Activated T-cell treated with anti-CD3 and anti-CD28 coated beads, Interleukin-2, amount 50 U/mL, for 72 hours (primary cell): ENCODE measurements around the gene SUPT20H. TPM values are rescaled to one million over a fixed set of nuclear protein-coding genes. Genes with fewer than 3 reads are reported as not detected.
"Not testable (repeated sequence)": the region's sequence is repeated elsewhere in the genome, so short reads cannot be mapped to it uniquely, and the experiment has no call there.

Experiments
- ATAC-seq, 2 donors: fragments of 150-1000 bp; cut with Tn5 transposase; replicated peaks in 1 of 2; 2 replicates each; pipeline ENCODE4 v1.10.0; 2021; ENCODE audit warnings: moderate library complexity in 2 of 2, mild to moderate bottlenecking in 1 of 2
- DNase-seq, 2 donors: peaks; one replicate each; pipeline ENCODE4 v3.0.0; 2021 to 2022; ENCODE audit warnings: mixed read lengths in 1 of 2
- H3K27ac Mint-ChIP-seq: one replicate; pipeline ENCODE4 v1.8.0; 2022; ENCODE audit warnings: mild to moderate bottlenecking, moderate library complexity, mixed read lengths
- H3K27me3 Mint-ChIP-seq: one replicate; pipeline ENCODE4 v1.8.0; 2022; ENCODE audit warnings: low read depth, mixed read lengths
- H3K36me3 Mint-ChIP-seq, 2 donors: one replicate each; pipeline ENCODE4 v1.8.0; 2022; ENCODE audit warnings: mixed read lengths in 2 of 2, mild to moderate bottlenecking in 1 of 2; ENCODE audit not compliant: insufficient read depth in 2 of 2
- H3K4me1 Mint-ChIP-seq: one replicate; pipeline ENCODE4 v1.8.0; 2022; ENCODE audit warnings: low read depth, mixed read lengths
- H3K4me3 Mint-ChIP-seq, 2 donors: one replicate each; pipeline ENCODE4 v1.8.0; 2022; ENCODE audit warnings: mild to moderate bottlenecking in 2 of 2, mixed read lengths in 2 of 2, moderate library complexity in 2 of 2
- H3K9me3 Mint-ChIP-seq, 2 donors: one replicate each; pipeline ENCODE4 v1.8.0; 2022; ENCODE audit warnings: mixed read lengths in 2 of 2
- total RNA-seq, 2 donors: library from RNA; stranded (reverse); gene quantifications; one replicate each; pipeline ENCODE4 v1.2.3, GENCODE V29; 2022

The SUPT20H gene
- total RNA-seq, 2 donors from 2014 or later: 76.6 to 89.6 TPM

GRCh38 chr13:37059848-37060192, 332 bp upstream of the SUPT20H start:
- peaks cover 18% of the 10 kb centered on the region for H3K4me1 Mint-ChIP-seq
- H3K27ac Mint-ChIP-seq: peak overlapping the region; percentile 99
- no peak for DNase-seq
- ATAC-seq: no peak
- H3K27me3 Mint-ChIP-seq: no peaks in the 10 kb centered on the region
- H3K4me3 Mint-ChIP-seq: peak overlapping the region; percentile 95 to 99
- no peaks in the 10 kb centered on the region for H3K9me3 Mint-ChIP-seq
- peaks cover 8 to 9% of the 10 kb centered on the region in 2 donors for H3K36me3 Mint-ChIP-seq

GRCh38 chr13:37056228-37056627, 3.3 kb downstream of the SUPT20H start:
- not testable (repeated sequence) for DNase-seq, H3K4me3 Mint-ChIP-seq
- peaks cover 30% of the 10 kb centered on the region for H3K4me1 Mint-ChIP-seq

DNA sequence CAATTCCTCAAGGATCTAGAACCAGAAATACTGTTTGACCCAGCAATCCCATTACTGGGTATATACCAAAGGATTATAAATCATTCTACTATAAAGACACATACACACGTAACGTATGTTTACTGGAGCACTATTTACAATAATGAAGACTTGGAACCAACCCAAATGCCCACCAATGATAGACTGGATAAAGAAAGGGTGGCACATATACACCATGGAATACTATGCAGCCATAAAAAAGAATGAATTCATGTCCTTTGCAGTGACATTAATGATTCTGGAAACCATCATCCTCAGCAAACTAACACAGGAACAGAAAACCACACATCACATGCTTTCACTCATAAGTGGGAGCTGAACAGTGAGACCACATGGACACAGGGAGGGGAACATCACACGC, 6.4 kb downstream of the SUPT20H start:
- not testable (repeated sequence) for H3K27ac Mint-ChIP-seq, H3K9me3 Mint-ChIP-seq, ATAC-seq, DNase-seq, H3K27me3 Mint-ChIP-seq, H3K4me3 Mint-ChIP-seq
- Mint-ChIP-seq H3K4me1 (peaks cover 25% of the 10 kb centered on the region), H3K36me3 (peaks cover 10 to 32% of the 10 kb centered on the region in 2 donors)

More at GRCh38 chr13:37056228-37056627, 3.3 kb downstream of the SUPT20H start:
- not testable (repeated sequence) for H3K27ac Mint-ChIP-seq, H3K9me3 Mint-ChIP-seq, ATAC-seq, H3K27me3 Mint-ChIP-seq
- peaks cover 12 to 28% of the 10 kb centered on the region in 2 donors for H3K36me3 Mint-ChIP-seq

DNA sequence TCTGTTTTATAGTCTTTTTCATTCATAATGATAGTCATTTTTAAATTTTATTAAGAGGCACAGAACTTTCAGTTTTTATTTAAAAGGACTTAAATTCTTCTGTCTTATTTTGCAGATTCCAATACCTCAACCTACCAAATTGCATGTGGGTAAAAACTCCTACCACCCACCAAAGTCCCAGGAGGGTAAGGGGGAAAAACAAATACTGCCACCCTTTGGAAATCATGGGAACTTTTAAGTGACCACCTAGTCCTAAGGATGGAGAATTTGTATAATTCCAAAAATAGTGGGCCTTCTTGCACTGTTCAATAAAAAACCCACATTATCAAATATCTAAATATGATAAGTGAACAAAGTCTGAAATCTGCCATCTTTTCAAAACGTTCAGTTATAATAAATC, 9.7 kb downstream of the SUPT20H start:
- Mint-ChIP-seq H3K9me3 (peaks cover 0 to 3% of the 10 kb centered on the region in 2 donors), H3K27ac (no peak overlapping the region), H3K4me1 (peaks cover 12% of the 10 kb centered on the region)

DNA sequence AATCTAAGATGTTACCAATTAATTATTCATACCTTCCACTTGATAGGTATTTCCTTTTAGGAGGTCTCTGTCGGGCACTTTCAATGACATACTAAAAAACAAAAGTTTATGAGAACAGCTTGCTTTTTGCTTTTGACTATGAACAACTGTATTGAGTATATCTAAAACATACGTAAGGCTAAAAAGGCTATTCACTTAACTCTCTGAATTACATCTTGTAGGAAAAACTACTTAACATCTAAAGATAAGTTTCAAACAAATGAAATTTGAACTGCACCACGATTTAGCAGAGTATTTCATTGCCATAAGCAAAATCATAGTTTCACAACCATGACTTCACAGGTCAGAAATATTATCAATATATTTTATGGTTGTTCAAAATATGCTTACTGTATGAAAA, 11.6 kb downstream of the SUPT20H start:
- H3K27ac Mint-ChIP-seq: no peak overlapping the region
- no peaks in the 10 kb centered on the region for H3K9me3 Mint-ChIP-seq
- DNase-seq: no peak
- H3K27me3 Mint-ChIP-seq: no peaks in the 10 kb centered on the region
- peaks cover 12% of the 10 kb centered on the region for H3K4me1 Mint-ChIP-seq
- no peak overlapping the region for H3K4me3 Mint-ChIP-seq
- no peak for ATAC-seq
- H3K36me3 Mint-ChIP-seq: peaks cover 1 to 22% of the 10 kb centered on the region in 2 donors

More for the DNA sequence above, 9.7 kb downstream of the SUPT20H start:
- Mint-ChIP-seq H3K27me3 (no peaks in the 10 kb centered on the region), H3K4me3 (no peak overlapping the region), H3K36me3 (peaks cover 6 to 28% of the 10 kb centered on the region in 2 donors)
- no peak for DNase-seq
- ATAC-seq: no peak

- no peak for DNase-seq
- H3K36me3 Mint-ChIP-seq: peaks cover 3 to 24% of the 10 kb centered on the region in 2 donors
- ATAC-seq: no peak
- H3K4me3 Mint-ChIP-seq: no peak overlapping the region
- H3K27me3 Mint-ChIP-seq: no peaks in the 10 kb centered on the region
- H3K27ac Mint-ChIP-seq: no peak overlapping the region
- H3K4me1 Mint-ChIP-seq: peaks cover 4% of the 10 kb centered on the region
- no peaks in the 10 kb centered on the region for H3K9me3 Mint-ChIP-seq
Measured at GRCh38 chr13:37047032-37047431, 12.5 kb downstream of the SUPT20H start.

DNA sequence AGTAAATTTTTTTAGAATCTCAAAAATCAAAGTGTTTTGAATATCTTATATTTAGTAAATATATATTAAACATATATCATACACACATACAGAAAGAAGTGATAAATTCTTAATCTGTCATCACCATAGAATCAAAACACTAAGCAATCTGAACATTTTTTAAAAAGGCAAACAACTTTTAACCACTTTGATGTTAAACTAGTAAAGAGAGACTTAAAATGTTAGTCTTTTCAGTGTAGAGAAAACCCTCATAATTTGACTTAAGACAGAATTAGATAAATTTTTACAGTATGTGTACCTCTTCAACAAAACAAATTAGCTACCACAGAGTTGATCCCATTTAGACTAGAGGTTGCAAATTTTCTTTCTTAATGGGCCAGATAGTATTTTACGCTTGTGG, 13.4 kb downstream of the SUPT20H start:
- no peak overlapping the region for H3K27ac Mint-ChIP-seq
- H3K4me3 Mint-ChIP-seq: no peak overlapping the region
- DNase-seq: no peak
- ATAC-seq: no peak
- H3K27me3 Mint-ChIP-seq: no peaks in the 10 kb centered on the region
- H3K4me1 Mint-ChIP-seq: no peaks in the 10 kb centered on the region
- no peaks in the 10 kb centered on the region for H3K9me3 Mint-ChIP-seq
- peaks cover 3 to 25% of the 10 kb centered on the region in 2 donors for H3K36me3 Mint-ChIP-seq

DNA sequence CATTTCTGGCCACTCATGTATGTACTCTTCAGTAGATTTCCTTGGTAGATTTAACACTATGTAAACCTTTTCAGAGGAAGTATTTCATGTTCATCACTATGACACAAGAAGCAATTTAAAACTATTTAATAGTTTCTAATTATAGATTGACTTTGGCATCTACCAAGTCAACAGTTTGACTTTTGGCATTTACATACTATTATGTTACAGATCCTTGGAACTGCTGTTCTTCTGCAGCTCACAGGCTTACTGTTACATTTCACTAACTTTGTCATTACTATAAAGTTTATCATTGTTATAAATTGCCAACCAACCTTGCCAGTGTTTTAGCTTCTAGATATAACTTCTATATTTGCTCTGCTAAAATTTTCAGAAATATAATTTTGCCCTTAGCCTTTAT, 18.7 kb downstream of the SUPT20H start:
- H3K27ac Mint-ChIP-seq: no peak overlapping the region
- no peak for DNase-seq

DNA sequence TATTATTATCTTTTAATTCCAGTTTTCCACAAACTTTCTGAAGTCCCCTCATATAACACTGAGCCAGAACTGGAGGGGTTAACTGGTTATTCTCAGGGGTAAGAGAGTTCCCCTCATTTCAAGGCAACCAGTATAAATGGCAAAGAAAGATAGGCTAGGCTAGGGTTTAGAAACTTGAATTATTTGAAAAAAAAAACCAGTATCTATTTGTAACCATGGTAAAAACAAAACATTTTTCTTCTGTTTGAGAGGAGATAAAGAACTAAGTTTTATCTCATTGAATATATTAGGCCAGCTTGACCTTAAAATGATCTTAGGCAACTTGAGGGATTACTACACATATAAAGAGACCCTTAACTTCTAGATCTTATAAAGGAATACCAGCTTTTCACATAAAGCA, 19.6 kb downstream of the SUPT20H start:
- Mint-ChIP-seq H3K36me3 (peaks cover 2 to 32% of the 10 kb centered on the region in 2 donors), H3K27ac (no peak overlapping the region), H3K9me3 (no peaks in the 10 kb centered on the region), H3K27me3 (no peaks in the 10 kb centered on the region), H3K4me3 (no peak overlapping the region), H3K4me1 (peaks cover 3% of the 10 kb centered on the region)
- ATAC-seq (no peak), DNase-seq (no peak)

More for the DNA sequence above, 18.7 kb downstream of the SUPT20H start:
- H3K27me3 Mint-ChIP-seq: no peaks in the 10 kb centered on the region
- no peaks in the 10 kb centered on the region for H3K9me3 Mint-ChIP-seq
- H3K4me1 Mint-ChIP-seq: peaks cover 3% of the 10 kb centered on the region
- no peak overlapping the region for H3K4me3 Mint-ChIP-seq
- H3K36me3 Mint-ChIP-seq: peaks cover 2 to 30% of the 10 kb centered on the region in 2 donors
- no peak for ATAC-seq

DNA sequence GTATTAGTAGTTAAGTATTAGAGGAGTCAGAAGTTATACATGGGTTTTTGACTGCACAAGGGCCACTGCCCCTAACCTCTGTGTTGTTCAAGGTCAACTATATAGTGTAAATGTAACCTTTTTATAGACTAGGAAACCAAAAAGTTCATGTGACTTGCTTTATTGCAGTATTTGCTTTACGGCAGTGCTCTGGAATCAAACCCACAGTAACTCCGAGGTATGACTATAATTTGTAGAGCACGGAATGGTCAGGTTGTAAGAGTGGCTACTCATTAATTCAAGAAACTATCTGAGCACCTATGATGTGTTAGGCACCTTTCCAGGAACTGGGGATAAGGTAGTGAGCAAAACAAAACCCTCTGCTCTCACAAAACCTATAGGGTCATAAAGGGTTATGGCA, 22.2 kb downstream of the SUPT20H start:
- H3K4me1 Mint-ChIP-seq: peaks cover 3% of the 10 kb centered on the region
- peaks cover 5 to 30% of the 10 kb centered on the region in 2 donors for H3K36me3 Mint-ChIP-seq
- H3K27me3 Mint-ChIP-seq: no peaks in the 10 kb centered on the region
- DNase-seq: no peak
- no peak for ATAC-seq
- no peaks in the 10 kb centered on the region for H3K9me3 Mint-ChIP-seq
- no peak overlapping the region for H3K27ac Mint-ChIP-seq
- no peak overlapping the region for H3K4me3 Mint-ChIP-seq

- Mint-ChIP-seq H3K9me3 (no peaks in the 10 kb centered on the region), H3K4me3 (no peak overlapping the region), H3K27me3 (no peaks in the 10 kb centered on the region), H3K27ac (no peak overlapping the region), H3K36me3 (peaks cover 8 to 29% of the 10 kb centered on the region in 2 donors), H3K4me1 (no peaks in the 10 kb centered on the region)
- DNase-seq: no peak
- no peak for ATAC-seq
Measured at GRCh38 chr13:37029617-37030016, 29.9 kb downstream of the SUPT20H start.

GRCh38 chr13:37027639-37028038, 31.8 kb downstream of the SUPT20H start:
- Mint-ChIP-seq H3K4me1 (no peaks in the 10 kb centered on the region), H3K9me3 (no peaks in the 10 kb centered on the region), H3K27me3 (no peaks in the 10 kb centered on the region), H3K4me3 (no peak overlapping the region), H3K36me3 (peaks cover 8 to 35% of the 10 kb centered on the region in 2 donors), H3K27ac (no peak overlapping the region)
- no peak for DNase-seq
- no peak for ATAC-seq

GRCh38 chr13:37026771-37027170, 32.7 kb downstream of the SUPT20H start:
- H3K4me3 Mint-ChIP-seq: no peak overlapping the region
- no peaks in the 10 kb centered on the region for H3K9me3 Mint-ChIP-seq
- no peak overlapping the region for H3K27ac Mint-ChIP-seq
- peaks cover 4 to 29% of the 10 kb centered on the region in 2 donors for H3K36me3 Mint-ChIP-seq
- ATAC-seq (no peak), DNase-seq (no peak)
- no peaks in the 10 kb centered on the region for H3K4me1 Mint-ChIP-seq
- H3K27me3 Mint-ChIP-seq: no peaks in the 10 kb centered on the region

GRCh38 chr13:37023871-37024270, 35.6 kb downstream of the SUPT20H start:
- H3K27ac Mint-ChIP-seq: peak overlapping the region; percentile 50
- H3K4me3 Mint-ChIP-seq: no peak overlapping the region
- ATAC-seq (no peak), DNase-seq (no peak)
- H3K4me1 Mint-ChIP-seq: no peaks in the 10 kb centered on the region
- H3K27me3 Mint-ChIP-seq: no peaks in the 10 kb centered on the region
- H3K36me3 Mint-ChIP-seq: peaks cover 4 to 21% of the 10 kb centered on the region in 2 donors
- no peaks in the 10 kb centered on the region for H3K9me3 Mint-ChIP-seq
